PC-9 (cell line): ENCODE results near the gene MRPL52. TPM values are rescaled to one million over a fixed set of nuclear protein-coding genes. Genes with fewer than 3 reads are reported as not detected.

Experiments
- BruUV-seq: library from RNA; stranded (reverse); fragments of 400-500 nt; replicated peaks from 2 replicates; lab custom pipeline; 2021; lab: Mats Ljungman, UMichigan
- CTCF ChIA-PET: fragments of 300-600 bp; sonication (Branson Sonifier 250); formaldehyde crosslinking; loops from one replicate; lab custom pipeline; 2022; ENCODE audit warnings: antibody characterized with exemption; lab: Charles Lee
- POLR2A ChIA-PET: fragments of 300-600 bp; sonication (Branson Sonifier 250); formaldehyde crosslinking; loops from one replicate; lab custom pipeline; 2022; ENCODE audit warnings: antibody characterized with exemption; ENCODE audit not compliant: unreplicated experiment; lab: Charles Lee
- DNase-seq, 2 experiments: peaks; one replicate each; pipeline versions ENCODE4 v3.0.0 to v3.0.0-alpha.2; 2015 to 2022; ENCODE audit warnings: mixed read lengths in 1 of 2
- H2AFZ ChIP-seq: fragments of 200-600 bp; sonication (generic); 2 replicates; pipeline ENCODE4 v1.8.1; 2017; ENCODE audit warnings: antibody characterized with exemption
- H3F3A ChIP-seq: fragments of 200-600 bp; sonication (generic); 2 replicates; pipeline ENCODE4 v1.8.1; 2017; ENCODE audit warnings: antibody characterized with exemption, mild to moderate bottlenecking, low read depth; ENCODE audit not compliant: insufficient read depth
- H3K27ac ChIP-seq: fragments of 200-600 bp; sonication (generic); 2 replicates; pipeline ENCODE4 v1.6.1; 2016; ENCODE audit warnings: mixed run types
- H3K27me3 ChIP-seq: fragments of 200-600 bp; sonication (generic); 2 replicates; pipeline ENCODE4 v1.6.1; 2016; ENCODE audit warnings: low read depth, mixed run types; ENCODE audit not compliant: insufficient read depth
- H3K36me3 ChIP-seq: fragments of 200-600 bp; sonication (generic); 2 replicates; pipeline ENCODE4 v1.6.1; 2016; ENCODE audit warnings: low read depth, mixed run types
- H3K4me1 ChIP-seq: fragments of 200-600 bp; sonication (generic); replicated peaks from 2 replicates; pipeline ENCODE4 v1.6.1; 2016; ENCODE audit warnings: mixed run types; ENCODE audit not compliant: insufficient read depth
- H3K4me2 ChIP-seq: fragments of 200-600 bp; sonication (generic); 2 replicates; pipeline ENCODE4 v1.6.1; 2017; ENCODE audit warnings: mixed run types
- H3K4me3 ChIP-seq: fragments of 200-600 bp; sonication (generic); 2 replicates; pipeline ENCODE4 v1.6.1; 2016; ENCODE audit warnings: mixed run types
- H3K79me2 ChIP-seq: fragments of 200-600 bp; sonication (generic); 2 replicates; pipeline ENCODE4 v1.6.1; 2017; ENCODE audit warnings: low read depth, mixed run types
- H3K9me2 ChIP-seq: fragments of 200-600 bp; sonication (generic); 2 replicates; pipeline ENCODE4 v1.8.1; 2017; ENCODE audit warnings: mild to moderate bottlenecking; ENCODE audit not compliant: insufficient read depth
- H3K9me3 ChIP-seq: fragments of 200-600 bp; sonication (generic); 2 replicates; pipeline ENCODE4 v1.8.1; 2016; ENCODE audit warnings: low read depth; ENCODE audit not compliant: insufficient read depth
- H4K20me1 ChIP-seq: fragments of 200-600 bp; sonication (generic); 2 replicates; pipeline ENCODE4 v1.8.1; 2017; ENCODE audit not compliant: insufficient read depth
- EZH2 ChIP-seq: fragments of 200-600 bp; sonication (generic); IDR thresholded peaks from 2 replicates; pipeline ENCODE4 v1.8.0; 2017; ENCODE audit warnings: antibody characterized with exemption, low read depth
- intact Hi-C: fragments of 100-400 bp; cut with micrococcal nuclease; formaldehyde crosslinking; loops from one replicate; pipeline ENCODE4 v1.10.0; 2022; ENCODE audit not compliant: unreplicated experiment
- total RNA-seq: library from RNA; stranded (reverse); gene quantifications from 2 replicates; pipeline ENCODE4 v1.2.3, GENCODE V29; 2021
- TF ChIP-seq, protein P1 (sequence below): fragments of 200-600 bp; sonication (generic); conservative IDR thresholded peaks from 2 replicates; pipeline ENCODE4 v1.6.1; 2017; ENCODE audit warnings: mixed run types, antibody characterized with exemption, mild to moderate bottlenecking, moderate library complexity

Gene MRPL52
- total RNA-seq, 1 experiment from 2014 or later, result 76.7 TPM

DNA sequence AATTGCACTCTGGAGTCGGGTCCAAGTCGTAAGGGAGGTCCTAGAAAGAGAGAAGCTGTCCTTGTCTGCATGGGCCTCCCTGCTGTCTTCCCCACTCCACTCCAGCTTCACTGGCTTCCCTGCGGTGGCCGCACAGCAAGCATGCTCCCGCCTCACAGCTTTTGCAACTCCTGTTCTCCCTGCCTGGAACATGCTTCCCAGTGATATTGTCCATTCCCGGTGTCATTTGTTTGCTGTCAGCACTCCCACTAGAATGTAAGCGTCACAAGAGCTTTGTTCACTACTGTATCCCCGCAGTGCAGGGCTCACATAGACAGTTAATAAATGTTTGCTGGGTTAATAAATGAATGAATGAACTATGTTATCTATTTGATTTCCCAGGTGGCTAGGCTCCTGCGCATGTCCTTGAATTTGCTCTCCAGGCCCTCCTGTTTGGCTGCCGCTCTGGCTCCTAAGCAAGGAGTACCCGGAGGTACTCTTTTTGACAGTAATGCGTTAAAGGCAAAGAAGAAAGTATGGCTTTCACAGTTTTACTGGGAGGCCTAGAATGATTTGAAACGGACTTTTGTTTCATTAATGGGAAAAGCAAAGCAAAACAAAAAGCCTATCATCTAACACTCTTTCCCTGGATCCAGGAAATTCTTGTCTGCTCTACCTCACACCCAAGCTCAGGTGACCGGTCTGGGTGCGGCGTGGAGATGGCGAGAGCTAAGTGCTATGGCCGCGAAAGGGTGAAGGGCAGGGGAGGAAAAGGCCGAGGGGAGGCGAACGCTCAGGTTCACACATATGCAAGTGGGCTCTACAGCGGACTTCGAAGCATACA lies 8.3 kb upstream of the MRPL52 start:
- H3K9me3 ChIP-seq, result no peaks in the 10 kb centered on the region
- H2AFZ ChIP-seq, result no peak overlapping the region
- CTCF ChIA-PET, result no interaction called here
- no peak overlapping the region for H3K4me3 ChIP-seq
- no peaks in the 10 kb centered on the region for H3K79me2 ChIP-seq
- H4K20me1 ChIP-seq, result no peaks in the 10 kb centered on the region
- H3K9me2 ChIP-seq, result no peaks in the 10 kb centered on the region
- no peaks in the 10 kb centered on the region for H3K36me3 ChIP-seq
- no peak overlapping the region for H3K4me2 ChIP-seq
- H3K27me3 ChIP-seq, result no peaks in the 10 kb centered on the region
- intact Hi-C loops, result loop anchor here (2.0 kb wide), 1 partner anchor 31 kb away; no protein-coding TSS in a partner anchor
- TF ChIP-seq, protein P1, sequence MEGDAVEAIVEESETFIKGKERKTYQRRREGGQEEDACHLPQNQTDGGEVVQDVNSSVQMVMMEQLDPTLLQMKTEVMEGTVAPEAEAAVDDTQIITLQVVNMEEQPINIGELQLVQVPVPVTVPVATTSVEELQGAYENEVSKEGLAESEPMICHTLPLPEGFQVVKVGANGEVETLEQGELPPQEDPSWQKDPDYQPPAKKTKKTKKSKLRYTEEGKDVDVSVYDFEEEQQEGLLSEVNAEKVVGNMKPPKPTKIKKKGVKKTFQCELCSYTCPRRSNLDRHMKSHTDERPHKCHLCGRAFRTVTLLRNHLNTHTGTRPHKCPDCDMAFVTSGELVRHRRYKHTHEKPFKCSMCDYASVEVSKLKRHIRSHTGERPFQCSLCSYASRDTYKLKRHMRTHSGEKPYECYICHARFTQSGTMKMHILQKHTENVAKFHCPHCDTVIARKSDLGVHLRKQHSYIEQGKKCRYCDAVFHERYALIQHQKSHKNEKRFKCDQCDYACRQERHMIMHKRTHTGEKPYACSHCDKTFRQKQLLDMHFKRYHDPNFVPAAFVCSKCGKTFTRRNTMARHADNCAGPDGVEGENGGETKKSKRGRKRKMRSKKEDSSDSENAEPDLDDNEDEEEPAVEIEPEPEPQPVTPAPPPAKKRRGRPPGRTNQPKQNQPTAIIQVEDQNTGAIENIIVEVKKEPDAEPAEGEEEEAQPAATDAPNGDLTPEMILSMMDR, result no peak
- no peak for TF ChIP-seq EZH2
- peaks cover 20% of the 10 kb centered on the region; the same call in 1 of the 2 replicates for H3F3A ChIP-seq
- DNase-seq, result no peak
- no peak overlapping the region for H3K27ac ChIP-seq
- peaks cover 38% of the 10 kb centered on the region for H3K4me1 ChIP-seq
- POLR2A ChIA-PET, result no interaction called here
- BruUV-seq, result no TSS peak

DNA sequence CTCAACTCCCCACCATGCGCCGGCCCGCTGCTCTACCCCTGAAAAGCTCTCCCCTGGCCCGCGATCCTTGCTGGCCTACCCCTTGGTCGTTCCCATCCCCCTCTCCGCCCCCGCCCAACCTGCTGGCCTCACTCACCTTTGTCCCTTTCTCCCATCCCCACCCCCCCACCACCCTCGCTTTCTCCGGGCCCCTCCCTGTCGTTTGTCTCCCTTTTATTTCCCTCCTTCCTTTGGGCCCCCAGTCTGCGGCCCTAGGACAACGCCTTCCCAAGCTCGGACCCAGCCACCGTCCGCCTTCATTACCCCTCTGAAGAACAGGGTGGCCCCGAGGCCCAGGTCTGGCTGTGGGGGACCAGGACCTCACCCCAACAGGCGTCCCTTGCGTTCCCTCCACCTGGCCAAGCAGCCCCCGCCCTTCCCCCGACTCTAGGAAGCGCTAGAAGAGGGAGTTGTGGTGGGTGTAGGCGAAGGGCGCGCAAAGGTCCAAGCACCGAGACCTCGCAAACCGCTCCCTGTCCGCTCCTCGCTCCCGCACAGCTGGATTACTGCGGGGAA lies 7.6 kb upstream of the MRPL52 start:
- H3K4me1 ChIP-seq, result peaks cover 38% of the 10 kb centered on the region
- H3K36me3 ChIP-seq, result no peaks in the 10 kb centered on the region
- H3K79me2 ChIP-seq, result no peaks in the 10 kb centered on the region
- H3F3A ChIP-seq, result peaks cover 20% of the 10 kb centered on the region; the same call in 1 of the 2 replicates
- no peak for DNase-seq
- TF ChIP-seq, protein P1, result no peak
- TF ChIP-seq EZH2, result no peak
- POLR2A ChIA-PET, result no interaction called here
- H2AFZ ChIP-seq, result no peak overlapping the region
- no peaks in the 10 kb centered on the region for H4K20me1 ChIP-seq
- intact Hi-C loops, result loop anchor here (2.0 kb wide), 1 partner anchor 31 kb away; no protein-coding TSS in a partner anchor
- no peak overlapping the region for H3K4me2 ChIP-seq
- no TSS peak for BruUV-seq
- no peaks in the 10 kb centered on the region for H3K9me2 ChIP-seq
- H3K27me3 ChIP-seq, result no peaks in the 10 kb centered on the region
- H3K27ac ChIP-seq, result no peak overlapping the region
- no peaks in the 10 kb centered on the region for H3K9me3 ChIP-seq
- H3K4me3 ChIP-seq, result no peak overlapping the region
- CTCF ChIA-PET, result interaction anchor here (0.7 to 1.5 kb wide), 3 partner anchors 29 to 135 kb away, joined by 5 to 9 read pairs (median 7); no protein-coding TSS in a partner anchor

DNA sequence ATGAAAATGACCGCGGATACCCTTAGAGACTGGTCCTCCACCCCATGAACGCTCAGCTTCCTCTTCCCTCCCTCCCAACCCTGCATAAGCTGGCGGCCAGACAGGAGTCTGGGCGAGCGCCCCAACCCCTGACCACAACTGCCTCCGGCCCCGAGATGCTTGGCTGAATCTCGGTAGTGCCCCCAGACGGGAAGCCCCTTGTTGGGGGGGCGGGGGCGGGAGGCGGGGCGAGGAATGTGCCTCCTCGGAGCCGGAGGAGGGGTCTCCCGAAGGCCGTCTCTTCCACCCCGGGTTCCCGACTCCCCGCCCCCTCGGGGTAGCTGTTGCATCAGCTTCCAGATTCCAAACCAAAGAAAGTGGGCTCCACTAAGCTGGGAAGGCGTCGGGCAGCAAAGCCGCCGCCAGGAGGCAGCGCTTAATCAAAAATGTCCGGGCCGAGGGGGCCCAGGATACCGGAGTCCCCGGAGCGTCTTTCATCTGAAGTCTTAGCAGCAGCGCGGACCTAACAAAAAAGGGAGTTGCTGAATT lies 7.1 kb upstream of the MRPL52 start:
- no peak overlapping the region for H3K27ac ChIP-seq
- no peaks in the 10 kb centered on the region for H3K27me3 ChIP-seq
- ChIA-PET CTCF (interaction anchor here (0.6 to 1.5 kb wide), 6 partner anchors 9 to 135 kb away, joined by 5 to 13 read pairs (median 7); no protein-coding TSS in a partner anchor), POLR2A (interaction anchor here (0.7 kb wide), 2 partner anchors 69 to 1413 kb away, joined by 4 to 11 read pairs; no protein-coding TSS in a partner anchor)
- intact Hi-C loops, result loop anchor here (2.0 kb wide), 1 partner anchor 30 kb away; no protein-coding TSS in a partner anchor
- H4K20me1 ChIP-seq, result no peaks in the 10 kb centered on the region
- peak in 1 of 2 experiments; percentile 44 for DNase-seq
- H3K4me3 ChIP-seq, result no peak overlapping the region
- no peaks in the 10 kb centered on the region for H3K9me3 ChIP-seq
- TF ChIP-seq, protein P1, result no peak
- no peak for TF ChIP-seq EZH2
- no peaks in the 10 kb centered on the region for H3K9me2 ChIP-seq
- H3K4me1 ChIP-seq, result peaks cover 38% of the 10 kb centered on the region
- no peak overlapping the region for H3K4me2 ChIP-seq
- no peaks in the 10 kb centered on the region for H3K36me3 ChIP-seq
- peaks cover 20% of the 10 kb centered on the region; the same call in 1 of the 2 replicates for H3F3A ChIP-seq
- H3K79me2 ChIP-seq, result no peaks in the 10 kb centered on the region
- BruUV-seq, result no TSS peak
- H2AFZ ChIP-seq, result no peak overlapping the region
